ENCODE measurements around the gene HEPHL1.

DNA sequence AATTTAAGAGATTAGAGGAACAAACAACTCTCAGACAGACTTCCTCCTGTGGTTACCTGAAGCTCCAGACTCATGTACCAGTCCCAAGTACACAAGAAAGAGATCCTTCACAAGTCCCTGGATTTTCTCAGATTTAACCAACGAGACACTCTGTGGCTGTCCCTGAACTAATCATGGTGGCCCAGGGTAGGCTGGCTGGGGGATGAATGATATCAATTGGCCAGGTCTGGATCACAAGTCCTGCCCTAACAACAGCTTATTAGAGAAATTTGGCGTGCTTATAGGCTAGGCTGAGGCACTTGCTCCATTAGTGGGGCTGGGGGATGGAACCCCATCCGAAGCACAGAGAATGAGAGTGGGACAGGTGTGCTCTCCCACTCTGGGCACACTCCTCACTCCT, 22.1 kb downstream of the HEPHL1 start:
- TF ChIP-seq CTCF (IDR thresholded peaks at IDR 0.05; ENCODE audit: insufficient read depth, low read length) (no peak), POLR2AphosphoS5 (IDR thresholded peaks at IDR 0.05; ENCODE audit: low read depth) (no peak), GABPA (IDR thresholded peaks at IDR 0.05; ENCODE audit: low read depth) (no peak)
- TF ChIP-seq, protein P1, sequence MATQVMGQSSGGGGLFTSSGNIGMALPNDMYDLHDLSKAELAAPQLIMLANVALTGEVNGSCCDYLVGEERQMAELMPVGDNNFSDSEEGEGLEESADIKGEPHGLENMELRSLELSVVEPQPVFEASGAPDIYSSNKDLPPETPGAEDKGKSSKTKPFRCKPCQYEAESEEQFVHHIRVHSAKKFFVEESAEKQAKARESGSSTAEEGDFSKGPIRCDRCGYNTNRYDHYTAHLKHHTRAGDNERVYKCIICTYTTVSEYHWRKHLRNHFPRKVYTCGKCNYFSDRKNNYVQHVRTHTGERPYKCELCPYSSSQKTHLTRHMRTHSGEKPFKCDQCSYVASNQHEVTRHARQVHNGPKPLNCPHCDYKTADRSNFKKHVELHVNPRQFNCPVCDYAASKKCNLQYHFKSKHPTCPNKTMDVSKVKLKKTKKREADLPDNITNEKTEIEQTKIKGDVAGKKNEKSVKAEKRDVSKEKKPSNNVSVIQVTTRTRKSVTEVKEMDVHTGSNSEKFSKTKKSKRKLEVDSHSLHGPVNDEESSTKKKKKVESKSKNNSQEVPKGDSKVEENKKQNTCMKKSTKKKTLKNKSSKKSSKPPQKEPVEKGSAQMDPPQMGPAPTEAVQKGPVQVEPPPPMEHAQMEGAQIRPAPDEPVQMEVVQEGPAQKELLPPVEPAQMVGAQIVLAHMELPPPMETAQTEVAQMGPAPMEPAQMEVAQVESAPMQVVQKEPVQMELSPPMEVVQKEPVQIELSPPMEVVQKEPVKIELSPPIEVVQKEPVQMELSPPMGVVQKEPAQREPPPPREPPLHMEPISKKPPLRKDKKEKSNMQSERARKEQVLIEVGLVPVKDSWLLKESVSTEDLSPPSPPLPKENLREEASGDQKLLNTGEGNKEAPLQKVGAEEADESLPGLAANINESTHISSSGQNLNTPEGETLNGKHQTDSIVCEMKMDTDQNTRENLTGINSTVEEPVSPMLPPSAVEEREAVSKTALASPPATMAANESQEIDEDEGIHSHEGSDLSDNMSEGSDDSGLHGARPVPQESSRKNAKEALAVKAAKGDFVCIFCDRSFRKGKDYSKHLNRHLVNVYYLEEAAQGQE (IDR thresholded peaks at IDR 0.05; ENCODE audit: insufficient replicate concordance, low read depth): no peak
